OCI-LY3 (cell line): ENCODE measurements around the gene UBQLNL.

Experiments used
- EZH2phosphoT487 ChIP-seq: fragments of 200-600 bp; shearing (Covaris generic); IDR thresholded peaks from 2 replicates; pipeline ENCODE4 v1.6.1; 2018; ENCODE audit warnings: antibody characterized with exemption, mixed run types, low read depth
- TF ChIP-seq, protein P1 (sequence below): fragments of 200-600, 300-600 bp; sonication (generic); IDR thresholded peaks from 2 replicates; pipeline ENCODE4 v1.5.1; 2014; ENCODE audit warnings: antibody characterized with exemption, low read length, low read depth

DNA sequence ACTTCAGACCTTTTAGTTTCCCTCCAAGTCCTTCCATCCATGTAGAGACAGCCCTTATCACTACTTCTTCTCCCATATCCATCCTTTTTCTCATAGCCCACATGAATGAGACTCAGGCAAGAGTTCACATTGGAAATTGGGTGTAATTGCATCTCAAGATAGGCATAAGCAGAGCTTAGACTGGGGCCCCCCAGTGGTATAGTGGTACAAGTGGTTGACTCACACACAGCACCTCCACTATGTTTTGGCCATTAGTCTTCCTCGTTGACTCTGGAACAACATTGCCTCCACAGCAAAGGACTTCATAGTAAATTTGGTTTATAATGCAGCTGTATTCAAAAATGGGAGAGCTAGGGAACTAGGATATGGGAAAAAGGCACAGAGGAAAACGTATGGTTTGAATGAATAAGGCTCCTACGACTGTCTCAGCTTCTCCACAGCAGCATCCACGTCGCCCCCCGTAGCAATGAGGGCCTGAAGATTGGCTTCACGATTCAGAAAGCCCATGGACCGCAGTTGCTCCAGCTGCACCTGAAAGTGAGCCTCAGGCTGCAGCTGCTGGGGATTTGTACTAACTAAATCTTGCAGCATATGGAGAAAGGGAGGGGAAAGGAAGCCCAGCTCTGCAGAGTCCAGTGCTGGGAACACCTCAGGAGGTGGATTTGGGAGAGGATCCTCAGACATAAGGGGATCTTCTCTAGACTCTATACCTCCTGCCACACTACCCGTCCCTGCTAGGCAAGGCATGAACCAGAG lies 9.1 kb downstream of the UBQLNL start:
- TF ChIP-seq, protein P1, sequence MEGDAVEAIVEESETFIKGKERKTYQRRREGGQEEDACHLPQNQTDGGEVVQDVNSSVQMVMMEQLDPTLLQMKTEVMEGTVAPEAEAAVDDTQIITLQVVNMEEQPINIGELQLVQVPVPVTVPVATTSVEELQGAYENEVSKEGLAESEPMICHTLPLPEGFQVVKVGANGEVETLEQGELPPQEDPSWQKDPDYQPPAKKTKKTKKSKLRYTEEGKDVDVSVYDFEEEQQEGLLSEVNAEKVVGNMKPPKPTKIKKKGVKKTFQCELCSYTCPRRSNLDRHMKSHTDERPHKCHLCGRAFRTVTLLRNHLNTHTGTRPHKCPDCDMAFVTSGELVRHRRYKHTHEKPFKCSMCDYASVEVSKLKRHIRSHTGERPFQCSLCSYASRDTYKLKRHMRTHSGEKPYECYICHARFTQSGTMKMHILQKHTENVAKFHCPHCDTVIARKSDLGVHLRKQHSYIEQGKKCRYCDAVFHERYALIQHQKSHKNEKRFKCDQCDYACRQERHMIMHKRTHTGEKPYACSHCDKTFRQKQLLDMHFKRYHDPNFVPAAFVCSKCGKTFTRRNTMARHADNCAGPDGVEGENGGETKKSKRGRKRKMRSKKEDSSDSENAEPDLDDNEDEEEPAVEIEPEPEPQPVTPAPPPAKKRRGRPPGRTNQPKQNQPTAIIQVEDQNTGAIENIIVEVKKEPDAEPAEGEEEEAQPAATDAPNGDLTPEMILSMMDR, result no peak
- TF ChIP-seq EZH2phosphoT487, result no peak
